Left lung (tissue), 10 donors: ENCODE data around the gene QRICH1. TPM values are rescaled to one million over a fixed set of nuclear protein-coding genes. Genes with fewer than 3 reads are reported as not detected.

Experiments
- ATAC-seq: fragments of 200-7000 bp; cut with Tn5 transposase; one replicate; pipeline ENCODE4 v1.9.1; 2020; ENCODE audit warnings: moderate library complexity
- DNase-seq, 4 donors: peaks; one replicate each; pipeline ENCODE4 v3.0.0-alpha.2; 2013 to 2020
- H3K27ac ChIP-seq, 2 donors: fragments of 200-600 bp; sonication (generic) in 1 of 2; one replicate each; pipeline versions ENCODE4 v1.5.0 to v1.8.0; 2020 to 2021
- H3K27me3 ChIP-seq, 2 donors: fragments of 200-600 bp; sonication (generic) in 1 of 2; one replicate each; pipeline versions ENCODE4 v1.5.0 to v1.8.0; 2020 to 2021
- H3K36me3 ChIP-seq, 2 donors: fragments of 200-600 bp; sonication (generic) in 1 of 2; one replicate each; pipeline versions ENCODE4 v1.5.0 to v1.8.0; 2020 to 2021
- H3K4me1 ChIP-seq, 2 donors: fragments of 200-600 bp; one replicate each; pipeline ENCODE4 v1.8.0; 2021
- H3K4me3 ChIP-seq, 2 donors: fragments of 200-600 bp; sonication (generic) in 1 of 2; one replicate each; pipeline versions ENCODE4 v1.5.0 to v1.8.0; 2020 to 2021; ENCODE audit warnings: mild to moderate bottlenecking in 1 of 2
- H3K9me3 ChIP-seq, 2 donors: fragments of 200-600 bp; sonication (generic) in 1 of 2; one replicate each; pipeline versions ENCODE4 v1.5.0 to v1.8.0; 2020 to 2021
- CTCF ChIP-seq, 2 donors: fragments of 200-600 bp; sonication (generic) in 1 of 2; IDR thresholded peaks; one replicate each; pipeline versions ENCODE4 v1.5.0 to v1.8.0; 2021; ENCODE audit warnings: antibody characterized with exemption in 2 of 2
- intact Hi-C, 2 donors: fragments of 100-400 bp; cut with DNase I; formaldehyde crosslinking; loops; one replicate each; pipeline versions ENCODE4 v1.11.2 to v1.14.2; 2022
- polyA plus RNA-seq, 6 donors: library from polyadenylated mRNA; unstranded; fragments of 120-200 nt; gene quantifications; one replicate each; pipeline ENCODE4 v1.2.1, GENCODE V29; 2013; ENCODE audit not compliant: insufficient read length in 6 of 6
- total RNA-seq, 2 donors: library from RNA; stranded (reverse); fragmentation: NEBNext Ultra II Directional; extraction: Animal tissue kit (Norgen Biotek cat#: 25700); gene quantifications; one replicate each; pipeline ENCODE4 v1.2.1, GENCODE V29; 2021
- donor health status: DM: no; HTN: yes; CAD: no.
- donor health status: DM: no; HTN: no; CAD: no.

QRICH1 gene
- total and polyA plus RNA-seq, 8 donors: 71.6 to 85.8 (median 77.6) TPM

- DNase-seq (peak in 2 of 4 donors; percentile 22 to 83), ATAC-seq (peak; percentile 31)
- intact Hi-C loops: no loop called here
- Histone ChIP-seq H3K36me3 (peaks cover 0 to 23% of the 10 kb centered on the region in 2 donors), H3K4me3 (peak overlapping the region; percentile 97), H3K4me1 (peaks cover 17 to 43% of the 10 kb centered on the region in 2 donors), H3K27ac (peak overlapping the region; percentile 91 to 92), H3K27me3 (no peaks in the 10 kb centered on the region), H3K9me3 (no peaks in the 10 kb centered on the region)
- TF ChIP-seq CTCF (IDR thresholded peaks at IDR 0.05): no peak
Measured at GRCh38 chr3:48990636-48991469, 103.0 kb downstream of the QRICH1 start.

GRCh38 chr3:48989796-48990635, 103.9 kb downstream of the QRICH1 start, which contains the start of gene P4HTM:
Gene P4HTM, plus strand, starts transcription at chr3:48990241. Its CDS starts 16 bp downstream, at chr3:48990257.
- DNase-seq (peak; percentile 86 to 93 (median 90)), ATAC-seq (peak; percentile 90)
- peaks cover 17 to 43% of the 10 kb centered on the region in 2 donors for H3K4me1 ChIP-seq
- H3K27ac ChIP-seq: peak within 1 kb of the TSS; percentile 91 to 92
- intact Hi-C loops: no loop called here
- peak within 1 kb of the TSS; percentile 97 for H3K4me3 ChIP-seq
- no peaks in the 10 kb centered on the region for H3K27me3 ChIP-seq
- peak in 1 of 2 donors; percentile 22 for TF ChIP-seq CTCF (IDR thresholded peaks at IDR 0.05)
- no peaks in the 10 kb centered on the region for H3K9me3 ChIP-seq
- H3K36me3 ChIP-seq: peaks cover 0 to 23% of the 10 kb centered on the region in 2 donors

- H3K27ac ChIP-seq: peak overlapping the region; percentile 91 to 92
- TF ChIP-seq CTCF (IDR thresholded peaks at IDR 0.05): no peak
- H3K4me3 ChIP-seq: peak overlapping the region; percentile 97
- DNase-seq (no peak), ATAC-seq (no peak)
- peaks cover 17 to 43% of the 10 kb centered on the region in 2 donors for H3K4me1 ChIP-seq
- intact Hi-C loops: no loop called here
- H3K27me3 ChIP-seq: no peaks in the 10 kb centered on the region
- peaks cover 0 to 23% of the 10 kb centered on the region in 2 donors for H3K36me3 ChIP-seq
- no peaks in the 10 kb centered on the region for H3K9me3 ChIP-seq
Measured at GRCh38 chr3:48989126-48989795, 104.6 kb downstream of the QRICH1 start.

GRCh38 chr3:48985831-48986376, 108.0 kb downstream of the QRICH1 start:
- no peak for TF ChIP-seq CTCF (IDR thresholded peaks at IDR 0.05)
- ATAC-seq (no peak), DNase-seq (no peak)
- Histone ChIP-seq H3K9me3 (no peaks in the 10 kb centered on the region), H3K4me3 (no peak overlapping the region), H3K27me3 (no peaks in the 10 kb centered on the region), H3K4me1 (peaks cover 6 to 23% of the 10 kb centered on the region in 2 donors), H3K27ac (no peak overlapping the region), H3K36me3 (peaks cover 0 to 55% of the 10 kb centered on the region in 2 donors)
- intact Hi-C loops: no loop called here
